NCI-H1694 treated with DMSO at 0.1 percent for 48 hours (cell line): ENCODE measurements around the gene NAA15.
"Not testable (repeated sequence)": the region's sequence is repeated elsewhere in the genome, so short reads cannot be mapped to it uniquely, and the experiment has no call there.

Experiments
- DNase-seq: peaks from one replicate; lab custom pipeline; 2025; lab: John Stamatoyannopoulos, UW

NAA15 gene

DNA sequence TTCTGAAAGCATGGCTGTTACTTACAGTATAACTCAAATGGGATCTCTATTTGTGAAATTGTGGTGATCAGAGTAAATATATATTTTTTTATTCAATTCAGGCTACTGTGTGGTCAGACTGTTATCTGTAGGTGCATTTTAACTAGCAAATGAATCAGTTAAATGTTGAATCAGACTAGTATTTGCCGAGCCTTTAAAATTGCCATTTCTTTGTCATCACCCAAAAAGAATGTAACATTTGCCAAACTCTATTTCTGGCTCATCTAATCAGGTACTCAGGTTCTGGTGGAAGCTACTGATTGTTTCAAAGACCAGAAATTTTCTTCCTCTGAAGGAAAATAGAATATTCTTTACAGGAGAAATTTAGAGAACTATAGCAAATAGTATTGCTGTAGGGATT is 1.8 kb upstream of the NAA15 start:
- no peak for DNase-seq

DNA sequence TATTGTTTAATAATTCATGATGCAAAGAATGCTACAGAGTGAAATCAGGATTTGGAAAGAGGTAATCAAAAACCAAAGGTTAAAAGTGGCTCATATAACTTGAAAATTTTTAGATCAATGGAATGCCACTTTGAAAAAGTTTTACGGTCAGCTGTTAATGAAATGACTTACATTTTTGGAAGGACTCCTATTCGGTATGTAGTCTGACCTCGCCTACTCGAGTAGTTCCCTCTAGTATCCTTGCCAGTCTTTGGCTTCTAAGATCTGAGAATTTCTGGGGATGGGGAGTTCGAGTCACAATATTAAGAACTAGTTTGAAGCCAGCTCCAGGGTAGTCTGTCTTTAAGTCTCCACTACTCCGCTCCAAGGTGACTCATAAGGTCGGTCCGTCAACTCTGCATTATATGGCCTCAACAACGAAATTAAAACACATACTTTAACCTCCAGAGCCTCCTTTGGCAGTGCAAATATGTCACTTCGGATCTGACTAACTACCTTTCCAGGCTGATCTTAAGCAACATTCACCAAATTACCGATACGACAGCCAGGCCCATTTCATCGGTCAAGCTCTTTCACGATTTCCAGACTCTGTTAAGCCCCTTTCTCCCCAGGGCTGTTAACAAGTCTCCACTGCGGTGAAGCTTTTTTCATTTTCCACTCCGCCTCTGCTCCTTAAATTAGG is 733 bp upstream of the NAA15 start:
- no peak for DNase-seq

DNA sequence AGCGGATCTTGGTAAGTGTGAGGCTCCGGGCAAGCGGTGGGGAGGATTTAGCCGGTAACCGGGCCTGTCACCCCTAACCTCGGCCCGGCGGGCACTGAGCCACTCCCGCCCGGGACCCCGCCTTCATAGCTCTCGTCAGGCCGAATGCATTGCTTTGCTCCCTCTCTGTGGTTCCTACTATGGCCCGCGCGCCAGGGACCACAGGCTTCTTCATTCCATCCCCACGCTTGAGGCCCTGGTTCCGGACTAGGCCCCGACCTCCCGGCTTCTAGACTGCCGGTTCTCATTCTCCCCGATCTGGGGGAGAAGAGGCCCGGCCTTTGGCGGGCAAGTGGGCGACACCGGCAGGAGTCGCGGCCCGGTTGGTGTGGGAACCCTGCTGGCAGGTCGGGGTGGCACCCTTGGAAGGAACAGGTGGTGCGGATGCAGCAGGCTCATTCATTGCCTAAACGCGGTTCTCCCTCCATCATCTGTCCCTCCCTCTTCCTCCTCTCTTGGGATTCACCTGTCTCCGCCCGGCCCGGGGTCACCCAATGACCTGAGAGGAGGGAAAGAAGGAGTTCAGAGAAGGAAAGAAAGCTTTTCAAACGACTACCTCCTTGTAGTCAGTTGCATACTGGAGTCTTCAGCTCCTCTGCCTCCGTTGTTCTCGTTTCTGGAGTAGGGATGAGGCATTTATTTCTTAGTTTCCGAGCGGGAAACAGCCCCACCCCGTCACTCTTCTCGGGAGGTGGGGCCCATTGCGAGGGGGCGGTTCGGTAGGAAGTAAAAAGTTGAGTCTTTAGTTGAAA is 711 bp downstream of the NAA15 start, which contains the start of gene NDUFC1:
Gene NDUFC1, minus strand, starts transcription at position 657 of the 791 bp plus-strand sequence. CDS start 6,679 bp downstream, outside the sequence.
- peak; percentile 15 for DNase-seq

DNA sequence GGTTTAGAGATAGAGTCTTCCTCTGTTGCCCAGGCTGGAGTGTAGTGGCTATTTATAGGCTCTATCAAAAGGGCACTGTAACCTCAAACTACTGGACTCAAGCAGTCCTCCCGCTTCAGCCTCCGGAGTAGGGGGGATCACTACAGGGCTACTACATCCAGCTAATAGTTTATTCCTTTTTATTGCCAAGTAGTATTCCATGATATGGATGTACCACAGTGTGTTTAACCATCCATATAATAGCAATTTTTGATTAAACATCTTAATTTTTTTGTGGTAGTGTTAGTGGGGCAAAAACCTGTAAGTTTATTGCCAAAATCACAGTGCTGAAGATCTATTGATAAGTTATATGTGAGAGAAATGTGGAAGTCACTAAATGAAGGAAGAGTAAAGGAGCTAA is 3.6 kb downstream of the NAA15 start:
- DNase-seq, result no peak

DNA sequence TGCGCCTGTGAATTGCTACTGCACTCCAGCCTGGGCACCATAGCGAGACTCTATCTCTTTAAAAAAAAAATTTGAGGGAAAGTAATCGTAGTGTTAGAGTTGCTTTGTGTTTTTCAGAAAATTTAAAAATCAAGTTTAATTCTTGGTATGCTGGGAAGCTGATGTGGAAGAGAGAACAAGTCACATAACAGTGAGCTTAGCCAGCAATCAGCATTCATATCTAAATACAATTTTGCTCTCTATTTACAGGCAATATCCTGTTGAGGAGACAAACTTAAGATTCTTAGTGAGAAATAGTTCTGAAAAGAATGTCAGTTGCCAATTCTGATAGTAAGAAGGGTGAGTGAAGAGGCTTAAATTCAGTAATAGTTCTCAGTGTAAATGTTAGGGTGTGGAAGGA is 10.6 kb downstream of the NAA15 start:
- DNase-seq, result no peak

DNA sequence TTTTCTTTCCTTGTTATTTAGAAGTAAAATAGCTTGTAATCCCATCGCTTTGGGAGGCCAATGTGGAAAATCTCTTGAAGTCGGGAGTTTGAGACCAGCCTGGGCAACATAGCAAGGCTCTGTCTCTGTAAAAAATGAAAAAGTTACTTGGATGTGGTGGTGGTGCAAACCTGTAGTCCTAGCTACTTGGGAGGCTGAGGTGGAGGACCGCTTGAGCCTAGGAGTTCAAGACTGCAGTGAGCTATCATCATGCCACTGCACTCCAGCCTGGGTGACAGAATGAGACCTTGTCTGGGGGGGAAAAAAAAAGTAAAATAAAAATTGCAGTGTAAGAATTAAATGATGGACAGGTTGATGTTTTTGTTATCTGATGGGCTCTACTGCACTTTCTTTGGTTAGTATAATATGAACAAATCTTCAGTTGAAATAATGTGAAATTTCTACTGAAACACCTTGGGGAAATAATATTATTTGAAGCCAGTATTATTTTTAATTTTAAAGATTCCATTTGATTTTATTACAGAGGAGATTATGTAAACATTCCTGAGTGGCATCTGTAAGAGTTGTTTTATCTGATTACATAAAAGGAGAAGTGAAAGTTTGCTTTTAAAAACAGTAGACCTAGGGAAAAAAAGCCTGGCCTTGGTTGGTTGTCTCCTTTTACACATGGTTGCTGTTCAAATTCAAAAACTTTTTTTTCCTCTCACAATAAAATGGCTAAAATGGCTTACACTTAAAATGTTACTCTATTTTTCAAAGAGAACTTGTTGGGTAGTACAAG is 11.4 kb downstream of the NAA15 start:
- DNase-seq, result no peak

DNA sequence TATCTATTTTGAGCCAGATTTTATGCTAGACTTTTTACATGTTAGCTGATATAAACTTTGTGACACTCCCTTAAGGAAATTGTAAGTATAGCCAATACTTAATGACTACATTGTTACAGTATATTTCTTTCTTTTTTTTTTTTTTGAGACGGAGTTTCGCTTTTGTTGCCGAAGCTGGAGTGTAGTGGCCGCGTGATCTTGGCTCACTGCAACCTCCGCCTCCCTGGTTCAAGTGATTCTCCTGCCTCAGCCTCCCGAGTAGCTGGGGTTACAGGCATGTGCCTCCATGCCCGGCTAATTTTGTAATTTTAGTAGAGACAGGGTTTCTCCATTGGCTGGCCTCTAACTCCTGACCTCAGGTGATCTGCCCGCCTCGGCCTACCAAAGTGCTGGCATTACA is 12.1 kb downstream of the NAA15 start:
- DNase-seq, result not testable (repeated sequence)

DNA sequence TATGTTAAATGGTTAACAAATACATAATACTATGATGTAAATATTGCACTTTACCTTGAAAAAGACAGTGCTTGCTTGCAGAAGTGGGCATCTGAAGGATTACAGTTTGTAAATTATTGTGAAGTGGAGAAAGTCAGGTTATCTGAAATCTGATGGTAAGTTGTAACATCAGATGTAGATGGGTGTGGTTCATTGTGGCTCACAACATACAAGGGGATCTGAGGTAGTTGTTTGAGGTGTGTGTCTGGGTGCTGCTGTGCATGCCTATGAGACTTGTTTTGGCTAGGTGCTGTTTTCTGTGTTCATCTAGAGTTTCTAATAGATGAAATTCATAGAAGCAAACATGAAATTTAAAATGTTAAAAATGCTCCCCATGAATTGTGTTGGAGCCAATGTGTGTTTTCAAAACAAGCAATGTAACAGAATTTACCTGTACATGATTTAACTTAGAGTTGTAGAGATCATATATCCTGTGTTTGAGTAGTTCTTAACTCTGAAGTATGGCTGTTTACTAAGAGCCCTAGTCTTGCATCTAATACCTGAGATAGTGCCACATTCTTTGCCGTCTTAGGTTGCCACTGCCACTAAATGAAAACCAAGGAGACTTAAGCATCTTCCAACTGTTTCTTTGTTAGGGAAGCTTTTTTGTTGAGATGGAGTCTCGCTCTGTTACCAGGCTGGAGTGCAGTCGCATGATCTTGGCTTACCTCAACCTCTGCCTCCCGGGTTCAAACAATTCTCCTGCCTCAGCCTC is 12.9 kb downstream of the NAA15 start:
- DNase-seq, result no peak

DNA sequence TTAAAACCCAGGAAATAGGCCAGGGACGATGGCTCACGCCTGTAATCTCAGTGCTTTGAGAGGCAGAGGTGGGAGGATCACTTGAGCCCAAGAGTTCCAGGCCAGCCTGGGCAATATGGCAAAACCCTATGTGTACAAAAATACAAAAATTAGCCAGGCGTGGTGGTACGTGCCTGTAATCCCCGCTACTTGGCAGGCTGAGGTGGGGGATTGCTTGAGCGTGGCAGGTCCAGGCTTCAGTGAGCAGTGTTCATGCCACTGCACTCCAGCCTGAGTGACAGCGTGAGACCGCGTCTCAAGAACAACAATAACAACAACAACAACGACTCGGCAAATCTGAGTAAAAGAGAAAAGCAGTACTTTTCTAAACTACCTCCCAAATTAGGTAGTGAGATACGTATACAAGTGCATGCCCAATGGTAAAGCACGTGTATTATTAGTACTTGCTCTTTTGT is 13.9 kb downstream of the NAA15 start:
- no peak for DNase-seq

DNA sequence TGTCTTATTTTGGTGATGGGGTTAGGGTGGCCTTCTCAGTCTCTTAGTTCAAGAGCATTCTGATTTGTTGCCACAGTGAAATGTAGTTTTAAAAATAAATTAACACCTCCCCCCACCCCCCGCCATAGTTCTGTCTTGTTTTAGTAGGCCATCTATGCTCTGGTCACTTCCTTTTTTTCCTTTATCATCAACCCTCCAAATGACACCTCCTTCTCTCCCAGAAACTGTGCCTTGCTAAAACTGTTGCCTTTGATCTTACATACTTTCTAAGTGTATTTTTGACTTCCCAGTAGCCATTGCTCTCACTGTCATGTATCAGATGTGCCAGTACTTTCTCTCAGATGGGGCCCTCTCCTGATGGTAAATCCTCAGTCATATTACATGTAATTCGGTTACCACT is 15.4 kb downstream of the NAA15 start:
- DNase-seq, result no peak

DNA sequence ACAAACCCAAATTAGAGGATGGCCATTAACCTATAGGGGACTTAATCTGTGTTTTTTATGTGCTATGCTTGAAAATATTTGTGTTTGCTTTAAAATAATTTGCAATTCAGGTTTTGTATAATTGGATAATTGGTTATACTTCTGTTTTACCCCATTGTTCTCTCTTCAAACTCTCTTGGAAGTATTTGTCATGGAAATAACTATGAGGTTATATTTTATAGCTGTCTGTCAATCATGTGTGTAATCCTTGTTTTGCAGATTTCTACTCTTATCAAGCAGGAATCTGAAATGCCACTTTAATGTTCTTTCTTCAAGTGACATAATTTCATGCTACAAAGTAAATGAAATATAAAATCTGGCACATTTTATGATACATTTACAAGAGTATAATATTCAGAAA is 16.3 kb downstream of the NAA15 start:
- DNase-seq, result no peak

DNA sequence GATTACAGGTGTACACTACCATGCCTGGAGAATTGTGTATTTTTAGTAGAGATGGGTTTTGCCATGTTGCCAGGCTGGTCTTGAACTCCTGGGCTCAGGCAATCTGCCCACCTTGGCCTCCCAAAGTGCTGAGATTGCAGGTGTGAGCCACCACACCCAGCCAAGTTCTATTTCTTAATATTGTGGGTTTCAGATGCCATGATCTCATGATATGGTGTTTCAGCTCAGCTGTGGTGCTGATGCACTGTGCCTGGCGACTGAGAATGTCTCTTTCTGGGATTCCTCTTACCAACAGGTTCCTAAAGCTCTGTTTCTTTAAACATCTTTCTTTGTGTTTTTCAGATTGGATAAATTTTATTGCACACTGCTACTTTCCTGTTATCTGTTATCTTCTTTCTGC is 18.3 kb downstream of the NAA15 start:
- DNase-seq, result no peak

DNA sequence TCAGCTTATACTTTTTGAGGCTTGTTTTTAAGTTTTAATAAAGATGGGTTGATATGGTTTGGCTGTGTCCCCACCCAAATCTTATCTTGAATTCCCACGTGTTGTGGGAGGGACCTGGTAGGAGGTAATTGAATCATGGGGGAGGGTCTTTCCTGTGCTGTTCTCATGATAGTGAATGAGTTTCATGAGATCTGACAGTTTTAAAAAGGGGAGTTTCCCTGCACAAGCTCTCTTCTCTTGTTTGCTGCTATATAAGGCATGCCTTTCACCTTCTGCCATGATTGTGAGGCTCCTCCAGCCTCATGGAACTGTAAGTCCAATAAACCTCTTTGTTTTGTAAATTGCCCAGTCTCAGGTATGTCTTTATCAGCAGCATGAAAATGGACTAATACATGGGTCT is 20.8 kb downstream of the NAA15 start:
- not testable (repeated sequence) for DNase-seq

DNA sequence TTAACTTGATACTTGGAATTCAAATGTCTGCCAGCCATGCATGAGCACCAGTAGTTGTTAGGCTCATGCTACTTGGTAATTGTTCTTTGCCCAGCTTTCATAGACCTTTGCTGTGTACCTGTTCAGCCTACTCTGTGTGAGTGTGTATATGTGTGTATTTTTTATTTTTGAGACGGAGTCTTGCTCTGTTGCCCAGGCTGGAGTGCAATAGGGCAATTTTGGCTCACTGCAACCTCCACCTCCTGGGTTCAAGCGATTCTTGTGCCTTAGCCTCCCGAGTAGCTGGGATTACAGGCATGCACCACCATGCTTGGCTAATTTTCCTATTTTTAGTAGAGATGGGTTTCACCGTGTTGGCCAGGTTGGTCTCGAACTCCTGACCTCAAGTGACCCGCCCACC is 21.2 kb downstream of the NAA15 start:
- DNase-seq, result not testable (repeated sequence)

DNA sequence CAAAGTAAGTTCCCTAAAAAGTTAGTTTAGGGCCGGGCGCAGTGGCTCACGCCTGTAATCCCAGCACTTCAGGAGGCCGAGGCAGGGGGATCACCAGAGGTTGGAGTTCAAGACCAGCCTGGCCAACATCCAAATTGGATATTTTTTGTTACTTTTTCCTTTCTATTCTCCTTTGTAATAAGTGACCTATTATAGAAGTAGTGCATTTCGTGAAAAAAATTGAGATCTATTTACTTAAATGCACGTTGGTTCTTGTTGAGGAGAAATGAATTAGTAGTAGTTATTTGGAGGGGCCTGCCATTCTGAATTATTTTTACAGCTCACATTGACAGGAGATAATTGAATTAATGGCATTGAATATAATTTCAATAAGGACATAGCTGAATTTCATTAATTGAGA is 23.3 kb downstream of the NAA15 start:
- DNase-seq, result no peak

DNA sequence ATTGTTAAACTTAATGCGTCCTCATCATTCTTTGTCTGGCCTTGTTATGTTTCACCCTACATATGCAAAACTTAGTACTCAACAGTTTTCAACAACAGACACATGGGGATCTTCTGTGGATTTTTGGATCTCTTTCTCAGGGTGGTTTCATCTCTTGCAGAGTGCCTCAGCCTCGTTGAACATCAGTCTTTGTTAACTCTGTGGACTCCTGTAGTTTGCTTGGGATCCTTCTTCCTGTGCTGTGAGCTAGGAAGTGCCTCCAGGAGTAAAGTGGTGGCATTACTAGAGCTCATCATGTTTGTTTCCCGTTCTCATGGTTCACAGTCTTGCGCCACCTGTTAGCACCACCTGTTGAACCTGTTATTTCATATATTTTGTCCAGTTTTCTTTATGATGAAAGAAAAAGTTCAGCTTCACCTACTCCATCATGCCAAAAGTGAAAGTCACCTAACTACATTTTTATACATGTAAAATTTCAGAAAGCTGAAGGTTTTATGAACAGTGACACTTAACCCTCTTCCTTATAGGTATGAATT is 28.4 kb downstream of the NAA15 start:
- DNase-seq, result no peak

DNA sequence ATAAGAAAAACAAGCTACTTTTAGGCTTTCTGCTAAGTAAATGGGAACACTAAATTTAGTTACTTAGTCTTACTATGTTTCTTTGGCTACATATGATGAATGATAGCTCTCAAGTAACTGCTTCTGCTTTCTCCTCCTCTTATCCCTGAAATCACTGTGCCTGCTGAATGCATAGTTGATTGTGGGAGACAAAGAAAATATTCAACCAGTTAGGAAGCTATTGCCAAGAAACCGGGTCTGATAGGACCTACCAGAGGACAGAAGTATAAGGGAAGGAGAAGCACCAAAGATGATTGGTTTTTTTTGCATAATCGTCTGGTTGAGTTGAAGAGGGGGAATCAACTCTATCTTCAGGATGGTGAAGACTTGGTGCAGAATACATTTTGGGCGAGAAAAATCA is 29.0 kb downstream of the NAA15 start:
- no peak for DNase-seq

DNA sequence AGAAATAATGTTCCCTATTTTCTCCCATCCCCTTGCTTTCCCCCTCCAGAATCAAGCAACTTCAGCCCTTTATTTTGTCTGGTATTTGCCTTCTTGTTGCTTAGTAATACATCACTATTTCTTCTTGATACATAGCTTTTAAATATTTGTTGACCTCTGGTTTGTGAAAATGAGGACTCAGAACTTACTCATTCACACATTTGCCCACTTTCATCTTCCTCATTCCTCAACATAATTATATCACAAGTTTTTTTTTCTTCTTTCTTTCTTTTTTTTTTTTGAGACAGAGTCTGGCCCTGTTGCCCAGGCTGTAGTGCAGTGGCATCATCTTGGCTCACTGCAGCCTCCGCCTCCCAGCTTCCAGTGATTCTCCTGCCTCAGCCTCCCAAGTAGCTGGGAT is 29.9 kb downstream of the NAA15 start:
- DNase-seq, result no peak

DNA sequence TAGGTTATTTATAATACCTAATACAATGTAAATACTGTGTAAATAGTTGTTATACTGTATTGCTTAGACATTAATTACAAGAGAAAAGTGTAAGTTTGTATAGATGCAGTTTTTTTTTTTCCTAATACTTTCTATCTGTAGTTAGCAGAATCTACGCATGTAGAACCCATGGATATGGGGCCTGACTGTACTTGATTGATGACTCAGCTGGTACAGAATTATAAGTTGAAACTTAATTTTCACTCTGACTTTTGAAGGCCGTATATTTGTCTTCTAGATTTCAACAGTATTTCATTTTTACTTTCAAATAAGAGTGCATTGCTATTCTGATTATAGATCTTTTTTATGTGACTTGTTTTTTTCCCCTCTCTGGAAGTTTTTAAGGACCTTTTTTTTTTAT is 31.7 kb downstream of the NAA15 start:
- no peak for DNase-seq

DNA sequence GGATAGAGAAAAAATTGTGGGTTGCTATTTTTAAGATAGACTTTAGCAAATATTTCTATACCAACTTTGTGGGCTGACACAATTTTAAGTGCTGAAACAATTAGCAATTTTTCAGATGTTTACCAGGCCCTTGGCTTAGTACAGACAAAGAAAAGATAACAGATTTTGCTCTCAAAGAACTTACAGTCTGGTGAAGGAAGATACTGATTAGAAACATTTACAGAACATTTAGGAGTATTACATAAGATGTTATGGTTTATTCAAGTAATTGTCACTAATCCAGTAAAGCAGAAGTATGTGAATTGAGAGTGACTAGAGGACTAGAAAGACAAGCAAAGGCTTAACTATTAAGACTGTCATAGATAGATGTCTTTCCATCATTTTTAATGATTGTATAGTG is 36.3 kb downstream of the NAA15 start:
- DNase-seq, result no peak

DNA sequence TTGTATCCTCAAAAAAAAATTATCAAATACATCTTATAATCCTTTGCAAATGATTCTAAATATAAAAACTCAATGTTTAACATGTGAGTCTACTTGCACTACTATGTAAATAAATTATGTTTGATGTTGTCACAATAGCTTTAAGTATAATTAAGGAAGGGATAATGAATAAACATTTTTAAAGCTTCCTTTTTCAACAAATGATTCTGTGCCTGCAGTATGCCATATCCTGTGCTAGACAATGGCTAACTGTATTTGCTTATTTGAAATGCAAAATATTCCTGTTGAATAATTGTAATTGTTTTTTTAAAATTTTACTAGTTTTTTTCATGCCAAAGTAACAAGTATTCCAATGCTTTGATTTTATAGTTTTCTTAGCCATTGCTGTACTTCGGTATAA is 60.0 kb downstream of the NAA15 start:
- DNase-seq, result no peak
